Measurements from ENCODE around the gene PODXL.

DNA sequence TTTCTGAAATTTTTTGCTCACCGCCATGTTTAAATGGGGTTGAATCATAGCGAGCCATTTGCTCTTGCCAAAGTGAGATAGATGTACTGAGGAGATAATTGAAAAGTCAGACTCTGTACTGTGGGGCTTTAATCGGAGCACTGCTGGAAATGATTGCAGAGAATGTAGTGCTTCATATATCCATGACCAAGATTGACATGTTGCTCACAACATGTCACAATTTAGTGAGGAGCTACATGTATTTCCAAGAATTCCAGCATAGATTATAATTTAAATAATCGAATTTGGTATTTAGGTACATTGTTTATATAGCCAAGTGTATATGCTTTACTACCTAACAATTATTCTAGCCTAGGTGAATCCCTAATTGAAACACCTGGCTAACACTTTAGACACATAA, 66.5 kb downstream of the PODXL start:
- TF ChIP-seq, protein P1, sequence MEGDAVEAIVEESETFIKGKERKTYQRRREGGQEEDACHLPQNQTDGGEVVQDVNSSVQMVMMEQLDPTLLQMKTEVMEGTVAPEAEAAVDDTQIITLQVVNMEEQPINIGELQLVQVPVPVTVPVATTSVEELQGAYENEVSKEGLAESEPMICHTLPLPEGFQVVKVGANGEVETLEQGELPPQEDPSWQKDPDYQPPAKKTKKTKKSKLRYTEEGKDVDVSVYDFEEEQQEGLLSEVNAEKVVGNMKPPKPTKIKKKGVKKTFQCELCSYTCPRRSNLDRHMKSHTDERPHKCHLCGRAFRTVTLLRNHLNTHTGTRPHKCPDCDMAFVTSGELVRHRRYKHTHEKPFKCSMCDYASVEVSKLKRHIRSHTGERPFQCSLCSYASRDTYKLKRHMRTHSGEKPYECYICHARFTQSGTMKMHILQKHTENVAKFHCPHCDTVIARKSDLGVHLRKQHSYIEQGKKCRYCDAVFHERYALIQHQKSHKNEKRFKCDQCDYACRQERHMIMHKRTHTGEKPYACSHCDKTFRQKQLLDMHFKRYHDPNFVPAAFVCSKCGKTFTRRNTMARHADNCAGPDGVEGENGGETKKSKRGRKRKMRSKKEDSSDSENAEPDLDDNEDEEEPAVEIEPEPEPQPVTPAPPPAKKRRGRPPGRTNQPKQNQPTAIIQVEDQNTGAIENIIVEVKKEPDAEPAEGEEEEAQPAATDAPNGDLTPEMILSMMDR (IDR thresholded peaks at IDR 0.05), result no peak
- no peak for TF ChIP-seq POLR2A (IDR thresholded peaks at IDR 0.05)
